ENCODE measurements around the gene ANAPC10.
A peak's percentile ranks its signal among the peaks of the same experiment; 100 is the strongest.

The ANAPC10 gene

DNA sequence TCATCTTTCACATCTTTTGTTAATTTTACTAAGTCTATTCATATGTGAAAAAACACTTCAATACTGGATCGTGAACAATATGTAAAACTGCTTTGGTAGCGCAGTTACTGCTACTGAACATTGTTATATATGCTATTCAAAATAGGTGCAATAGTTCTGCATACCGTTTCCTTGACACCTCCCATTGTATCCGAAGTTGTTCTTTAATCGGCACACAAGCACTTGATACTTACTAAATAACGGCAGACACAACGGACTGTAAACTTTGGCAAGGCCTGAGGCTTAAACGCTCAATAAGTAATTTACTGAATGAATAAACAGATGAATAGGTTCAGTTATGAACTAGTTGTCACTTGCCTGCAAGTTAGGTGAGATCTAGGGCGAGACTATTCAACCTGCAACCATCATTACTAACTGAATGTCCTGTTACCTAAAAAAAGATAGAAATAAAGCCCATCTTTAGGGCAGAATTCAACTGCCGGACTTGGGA lies 620 bp downstream of the ANAPC10 start:
- DNase-seq (ENCODE audit: low read depth): no peak
- H3K4me3 ChIP-seq (ENCODE audit: control insufficient read depth, low read depth, low read length): peak overlapping the region; percentile 72
- TF ChIP-seq, protein P1, sequence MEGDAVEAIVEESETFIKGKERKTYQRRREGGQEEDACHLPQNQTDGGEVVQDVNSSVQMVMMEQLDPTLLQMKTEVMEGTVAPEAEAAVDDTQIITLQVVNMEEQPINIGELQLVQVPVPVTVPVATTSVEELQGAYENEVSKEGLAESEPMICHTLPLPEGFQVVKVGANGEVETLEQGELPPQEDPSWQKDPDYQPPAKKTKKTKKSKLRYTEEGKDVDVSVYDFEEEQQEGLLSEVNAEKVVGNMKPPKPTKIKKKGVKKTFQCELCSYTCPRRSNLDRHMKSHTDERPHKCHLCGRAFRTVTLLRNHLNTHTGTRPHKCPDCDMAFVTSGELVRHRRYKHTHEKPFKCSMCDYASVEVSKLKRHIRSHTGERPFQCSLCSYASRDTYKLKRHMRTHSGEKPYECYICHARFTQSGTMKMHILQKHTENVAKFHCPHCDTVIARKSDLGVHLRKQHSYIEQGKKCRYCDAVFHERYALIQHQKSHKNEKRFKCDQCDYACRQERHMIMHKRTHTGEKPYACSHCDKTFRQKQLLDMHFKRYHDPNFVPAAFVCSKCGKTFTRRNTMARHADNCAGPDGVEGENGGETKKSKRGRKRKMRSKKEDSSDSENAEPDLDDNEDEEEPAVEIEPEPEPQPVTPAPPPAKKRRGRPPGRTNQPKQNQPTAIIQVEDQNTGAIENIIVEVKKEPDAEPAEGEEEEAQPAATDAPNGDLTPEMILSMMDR (IDR thresholded peaks at IDR 0.05; ENCODE audit: control insufficient read depth, insufficient read depth, low read depth, low read length, missing control alignments): no peak

DNA sequence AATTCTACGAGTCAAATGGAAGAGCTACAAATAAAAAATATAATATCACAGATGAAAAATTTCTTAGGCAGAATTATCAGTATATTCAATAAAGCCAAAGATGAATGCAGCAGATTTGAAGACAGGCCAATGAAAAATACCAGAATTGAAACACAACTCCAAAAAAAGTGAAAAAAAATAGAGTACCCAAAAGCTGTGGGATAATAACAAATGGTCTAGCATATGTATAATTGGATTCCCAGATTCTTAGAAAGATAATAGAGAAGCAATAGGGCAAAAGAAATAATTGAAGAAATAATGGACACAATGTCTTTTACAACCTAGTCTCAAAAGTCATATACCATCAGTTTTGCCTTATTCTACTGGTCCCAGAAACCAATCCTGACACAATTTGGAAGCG lies 4.4 kb downstream of the ANAPC10 start:
- TF ChIP-seq, protein P1 (IDR thresholded peaks at IDR 0.05; ENCODE audit: control insufficient read depth, insufficient read depth, low read depth, low read length, missing control alignments): no peak
- no peak for DNase-seq (ENCODE audit: low read depth)
- H3K4me3 ChIP-seq (ENCODE audit: control insufficient read depth, low read depth, low read length): no peak overlapping the region

DNA sequence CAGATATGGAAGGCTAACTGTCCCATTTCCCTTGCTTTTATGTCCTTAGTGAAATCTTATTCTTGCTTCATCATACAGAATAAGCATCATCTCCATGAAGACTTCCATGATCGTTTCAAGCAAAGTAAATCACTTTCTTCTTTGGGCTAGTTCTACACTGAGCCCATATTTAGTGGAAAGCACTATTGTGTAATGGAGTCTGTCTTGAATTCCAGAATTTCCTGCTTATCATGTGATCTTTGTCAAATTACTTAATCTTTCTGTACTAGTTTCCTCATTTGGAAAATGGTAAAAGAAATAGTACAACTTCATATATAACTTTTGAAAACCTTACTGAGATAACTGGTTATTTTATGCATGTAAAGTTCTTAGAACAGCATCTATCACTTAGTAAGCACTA lies 7.6 kb downstream of the ANAPC10 start:
- no peak overlapping the region for H3K4me3 ChIP-seq (ENCODE audit: control insufficient read depth, low read depth, low read length)
- DNase-seq (ENCODE audit: low read depth): no peak
- TF ChIP-seq, protein P1 (IDR thresholded peaks at IDR 0.05; ENCODE audit: control insufficient read depth, insufficient read depth, low read depth, low read length, missing control alignments): no peak

DNA sequence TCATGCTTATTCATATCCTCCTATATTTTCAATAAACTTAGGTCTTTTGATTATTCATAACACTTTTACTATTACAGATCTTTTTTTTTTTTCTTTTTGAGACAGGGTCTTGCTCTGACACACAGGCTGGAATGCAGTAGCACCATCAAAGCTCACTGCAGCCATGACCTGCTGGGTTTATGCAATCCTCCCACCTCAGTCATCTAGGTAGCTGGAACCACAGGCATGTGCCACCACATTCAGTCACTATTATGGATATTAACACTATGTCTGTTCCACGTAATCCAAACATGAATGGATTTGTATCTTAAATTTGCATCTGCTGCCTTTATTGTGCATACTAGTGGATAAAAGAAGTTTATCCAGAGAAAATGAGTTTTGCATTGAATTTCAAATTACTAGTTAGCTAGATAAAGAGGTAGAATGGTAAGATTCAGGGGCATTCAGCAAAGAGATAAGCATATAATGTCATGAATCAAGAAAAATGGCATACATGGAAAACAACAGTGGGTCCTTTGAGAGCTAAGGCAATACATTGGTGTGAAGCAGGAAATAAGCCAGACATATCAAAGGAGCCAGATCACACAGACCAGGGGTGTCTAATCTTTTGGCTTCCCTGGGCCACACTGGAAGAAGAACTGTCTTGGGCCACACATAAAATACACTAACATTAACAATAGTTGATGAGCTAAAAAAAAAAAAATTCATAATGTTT lies 13.9 kb downstream of the ANAPC10 start:
- no peak for DNase-seq (ENCODE audit: low read depth)
- TF ChIP-seq, protein P1 (IDR thresholded peaks at IDR 0.05; ENCODE audit: control insufficient read depth, insufficient read depth, low read depth, low read length, missing control alignments): no peak
- H3K4me3 ChIP-seq (ENCODE audit: control insufficient read depth, low read depth, low read length): no peak overlapping the region

DNA sequence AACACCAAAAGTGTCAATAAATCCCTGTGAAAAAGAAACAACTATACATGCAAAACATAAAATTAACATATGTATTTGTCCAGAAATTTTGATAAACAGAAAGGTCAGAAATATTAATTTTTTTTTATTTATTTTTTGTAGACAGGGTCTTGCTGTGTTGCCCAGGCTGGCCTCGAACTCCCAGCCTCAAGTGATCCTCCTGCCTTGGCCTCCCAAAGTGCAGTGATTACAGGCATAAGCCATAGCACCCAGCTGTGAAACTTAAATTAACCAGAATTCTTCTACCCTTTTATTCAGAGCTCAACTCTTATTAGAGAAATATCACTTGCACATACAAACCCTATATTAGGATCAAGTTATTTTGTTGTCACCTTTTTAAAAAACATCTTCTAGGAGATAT lies 16.2 kb downstream of the ANAPC10 start:
- DNase-seq (ENCODE audit: low read depth): no peak
- H3K4me3 ChIP-seq (ENCODE audit: control insufficient read depth, low read depth, low read length): no peak overlapping the region
- TF ChIP-seq, protein P1 (IDR thresholded peaks at IDR 0.05; ENCODE audit: control insufficient read depth, insufficient read depth, low read depth, low read length, missing control alignments): no peak

DNA sequence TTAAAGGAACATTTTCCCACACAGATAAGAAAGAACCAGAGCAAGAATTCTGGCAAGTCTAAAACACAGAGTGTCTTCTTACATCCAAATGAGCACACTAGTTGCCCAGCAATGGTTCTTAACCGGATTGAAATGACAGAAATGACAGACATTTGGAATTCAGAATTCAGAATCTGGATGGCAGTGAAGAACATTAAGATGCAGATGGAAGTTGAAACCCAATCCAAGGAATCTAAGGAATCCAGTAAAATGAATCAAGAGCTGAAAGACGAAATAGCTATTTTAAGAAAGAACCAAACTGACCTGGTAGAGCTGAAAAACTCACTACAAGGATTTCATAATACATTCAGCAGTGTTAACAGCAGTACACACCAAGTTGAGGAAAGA lies 21.5 kb downstream of the ANAPC10 start:
- no peak for DNase-seq (ENCODE audit: low read depth)
- no peak overlapping the region for H3K4me3 ChIP-seq (ENCODE audit: control insufficient read depth, low read depth, low read length)
- TF ChIP-seq, protein P1 (IDR thresholded peaks at IDR 0.05; ENCODE audit: control insufficient read depth, insufficient read depth, low read depth, low read length, missing control alignments): no peak

Measured in AG09309 (cell line).